DOHH2 (cell line): ENCODE results near the gene LSS.
"Not testable (repeated sequence)": the region's sequence is repeated elsewhere in the genome, so short reads cannot be mapped to it uniquely, and the experiment has no call there.

Experiments
- H3F3A ChIP-seq: fragments of 200-600 bp; sonication (generic), shearing (Covaris generic); 2 replicates; pipeline ENCODE4 v1.6.0; 2016; ENCODE audit warnings: antibody characterized with exemption, mild to moderate bottlenecking; ENCODE audit not compliant: control insufficient read depth, insufficient read depth
- H3K27ac ChIP-seq: fragments of 200-600 bp; sonication (generic); 2 replicates; pipeline ENCODE4 v1.5.1; 2014; ENCODE audit warnings: low read depth, mild to moderate bottlenecking, low read length, moderate library complexity
- H3K27me3 ChIP-seq: fragments of 200-600 bp; sonication (generic); 2 replicates; pipeline ENCODE4 v1.6.1; 2014; ENCODE audit warnings: mild to moderate bottlenecking, low read length, mixed read lengths; ENCODE audit not compliant: control insufficient read depth
- H3K36me3 ChIP-seq: fragments of 200-600 bp; sonication (generic); 2 replicates; pipeline ENCODE4 v1.6.1; 2014; ENCODE audit warnings: mild to moderate bottlenecking, low read length, moderate library complexity, mixed read lengths; ENCODE audit not compliant: control insufficient read depth
- H3K4me1 ChIP-seq: fragments of 200-600 bp; sonication (generic); 2 replicates; pipeline ENCODE4 v1.6.1; 2014; ENCODE audit warnings: mild to moderate bottlenecking, low read length, mixed read lengths; ENCODE audit not compliant: control insufficient read depth
- H3K4me2 ChIP-seq: fragments of 200-600 bp; sonication (generic); 2 replicates; pipeline ENCODE4 v1.6.0; 2014; ENCODE audit warnings: mild to moderate bottlenecking, low read length, moderate library complexity
- H3K4me3 ChIP-seq: fragments of 200-600 bp; sonication (generic); 2 replicates; pipeline ENCODE4 v1.5.1; 2014; ENCODE audit warnings: mild to moderate bottlenecking, low read length, mixed read lengths
- H3K79me2 ChIP-seq: fragments of 200-600 bp; sonication (generic); 2 replicates; pipeline ENCODE4 v1.6.1; 2014; ENCODE audit warnings: mild to moderate bottlenecking, low read length, mixed read lengths; ENCODE audit not compliant: control insufficient read depth
- H3K9me2 ChIP-seq: fragments of 200-600 bp; sonication (generic); replicated peaks from 2 replicates; pipeline ENCODE4 v1.6.1; 2014; ENCODE audit warnings: mild to moderate bottlenecking, low read length, mixed read lengths; ENCODE audit not compliant: control insufficient read depth
- H3K9me3 ChIP-seq: fragments of 200-600 bp; sonication (generic); 2 replicates; pipeline ENCODE4 v1.6.1; 2014; ENCODE audit warnings: antibody characterized with exemption, low read length, mixed read lengths; ENCODE audit not compliant: control insufficient read depth, insufficient read depth
- H4K20me1 ChIP-seq: fragments of 200-600 bp; sonication (generic); 2 replicates; pipeline ENCODE4 v1.6.0; 2014; ENCODE audit warnings: low read depth, mild to moderate bottlenecking, antibody characterized with exemption, low read length, moderate library complexity; ENCODE audit not compliant: control insufficient read depth, insufficient read depth
- EZH2phosphoT487 ChIP-seq: fragments of 200-600 bp; sonication (generic); IDR thresholded peaks from 2 replicates; pipeline ENCODE4 v1.6.1; 2017; ENCODE audit warnings: borderline replicate concordance, mild to moderate bottlenecking, antibody characterized with exemption, low read length, moderate library complexity, mixed read lengths
- TF ChIP-seq, protein P1 (sequence below): fragments of 200-600 bp; sonication (generic); IDR thresholded peaks from one replicate; pipeline ENCODE4 v1.5.1; 2014; ENCODE audit warnings: antibody characterized with exemption, mild to moderate bottlenecking, low read depth, low read length; ENCODE audit not compliant: poor library complexity, severe bottlenecking

The LSS gene

DNA sequence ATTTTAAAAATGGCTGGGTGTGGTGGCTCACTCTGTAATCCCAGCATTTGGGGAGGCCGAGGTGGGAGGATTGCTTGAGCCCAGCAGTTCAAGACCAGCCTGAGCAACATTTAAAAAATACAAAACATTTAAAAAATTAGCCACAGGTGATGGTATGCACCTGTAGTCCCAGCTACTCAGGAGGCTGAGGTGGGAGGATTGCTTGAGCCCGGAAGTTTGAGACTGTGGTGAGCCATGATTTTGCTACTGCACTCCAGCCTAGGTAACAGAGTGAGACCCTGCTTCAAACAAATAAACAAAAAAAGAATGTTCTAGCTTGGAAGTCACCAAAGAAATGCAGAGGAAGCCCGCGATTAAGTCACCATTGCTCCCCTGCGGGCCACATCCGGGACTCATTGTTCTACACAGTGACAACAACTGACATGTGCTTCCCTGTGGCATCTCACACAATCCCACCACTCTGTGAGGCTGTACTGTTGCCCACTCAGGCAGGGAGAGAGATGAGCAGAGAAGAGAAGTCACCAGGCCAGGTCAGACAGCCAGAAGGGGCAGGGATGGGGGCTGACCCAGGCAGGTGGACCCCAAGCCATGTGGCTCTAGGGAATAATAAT, 25.9 kb downstream of the LSS start:
- Histone ChIP-seq H3K9me2 (no peaks in the 10 kb centered on the region), H3K9me3 (no peaks in the 10 kb centered on the region), H3K27me3 (no peaks in the 10 kb centered on the region), H4K20me1 (no peaks in the 10 kb centered on the region), H3K4me1 (no peaks in the 10 kb centered on the region), H3K4me3 (no peak overlapping the region), H3K36me3 (peaks cover 80% of the 10 kb centered on the region), H3K4me2 (no peak overlapping the region), H3K27ac (no peak overlapping the region), H3K79me2 (no peaks in the 10 kb centered on the region), H3F3A (no peaks in the 10 kb centered on the region; the same call in 1 of the 2 replicates)
- TF ChIP-seq, protein P1, sequence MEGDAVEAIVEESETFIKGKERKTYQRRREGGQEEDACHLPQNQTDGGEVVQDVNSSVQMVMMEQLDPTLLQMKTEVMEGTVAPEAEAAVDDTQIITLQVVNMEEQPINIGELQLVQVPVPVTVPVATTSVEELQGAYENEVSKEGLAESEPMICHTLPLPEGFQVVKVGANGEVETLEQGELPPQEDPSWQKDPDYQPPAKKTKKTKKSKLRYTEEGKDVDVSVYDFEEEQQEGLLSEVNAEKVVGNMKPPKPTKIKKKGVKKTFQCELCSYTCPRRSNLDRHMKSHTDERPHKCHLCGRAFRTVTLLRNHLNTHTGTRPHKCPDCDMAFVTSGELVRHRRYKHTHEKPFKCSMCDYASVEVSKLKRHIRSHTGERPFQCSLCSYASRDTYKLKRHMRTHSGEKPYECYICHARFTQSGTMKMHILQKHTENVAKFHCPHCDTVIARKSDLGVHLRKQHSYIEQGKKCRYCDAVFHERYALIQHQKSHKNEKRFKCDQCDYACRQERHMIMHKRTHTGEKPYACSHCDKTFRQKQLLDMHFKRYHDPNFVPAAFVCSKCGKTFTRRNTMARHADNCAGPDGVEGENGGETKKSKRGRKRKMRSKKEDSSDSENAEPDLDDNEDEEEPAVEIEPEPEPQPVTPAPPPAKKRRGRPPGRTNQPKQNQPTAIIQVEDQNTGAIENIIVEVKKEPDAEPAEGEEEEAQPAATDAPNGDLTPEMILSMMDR = no peak
- TF ChIP-seq EZH2phosphoT487 = no peak

DNA sequence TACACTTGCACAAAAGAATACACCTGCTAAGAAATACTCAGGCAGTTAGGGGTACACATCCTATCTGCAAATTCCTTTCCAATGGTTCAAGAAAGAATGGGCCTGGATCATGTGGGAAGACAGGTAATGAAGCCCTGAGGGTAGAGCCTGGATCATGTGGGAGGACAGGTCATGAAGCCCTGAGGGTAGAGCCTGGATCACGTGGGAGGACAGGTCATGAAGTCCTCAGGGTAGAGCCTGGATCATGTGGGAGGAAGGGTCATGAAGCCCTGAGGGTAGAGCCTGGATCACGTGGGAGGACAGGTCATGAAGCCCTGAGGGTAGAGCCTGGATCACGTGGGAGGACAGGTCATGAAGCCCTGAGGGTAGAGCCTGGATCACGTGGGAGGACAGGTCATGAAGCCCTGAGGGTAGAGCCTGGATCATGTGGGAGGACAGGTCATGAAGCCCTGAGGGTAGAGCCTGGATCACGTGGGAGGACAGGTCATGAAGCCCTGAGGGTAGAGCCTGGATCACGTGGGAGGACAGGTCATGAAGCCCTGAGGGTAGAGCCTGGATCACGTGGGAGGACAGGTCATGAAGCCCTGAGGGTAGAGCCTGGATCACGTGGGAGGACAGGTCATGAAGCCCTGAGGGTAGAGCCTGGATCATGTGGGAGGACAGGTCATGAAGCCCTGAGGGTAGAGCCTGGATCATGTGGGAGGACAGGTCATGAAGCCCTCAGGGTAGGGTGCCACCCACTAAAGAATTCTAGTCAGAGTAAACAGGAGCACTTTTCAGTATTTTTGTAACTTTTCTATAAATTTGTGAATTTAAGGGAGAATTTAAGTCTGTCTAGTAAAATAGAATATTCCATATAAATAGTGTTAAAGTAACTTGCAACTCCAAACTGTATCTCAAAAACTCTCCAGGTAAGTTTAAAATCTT, 27.4 kb downstream of the LSS start:
- H3K9me3 ChIP-seq, H3K27me3 ChIP-seq, H3K4me1 ChIP-seq, H3K27ac ChIP-seq, H3F3A ChIP-seq, H3K9me2 ChIP-seq, H3K4me2 ChIP-seq, H3K79me2 ChIP-seq, H3K4me3 ChIP-seq, H4K20me1 ChIP-seq: not testable (repeated sequence)
- H3K36me3 ChIP-seq = peaks cover 80% of the 10 kb centered on the region

DNA sequence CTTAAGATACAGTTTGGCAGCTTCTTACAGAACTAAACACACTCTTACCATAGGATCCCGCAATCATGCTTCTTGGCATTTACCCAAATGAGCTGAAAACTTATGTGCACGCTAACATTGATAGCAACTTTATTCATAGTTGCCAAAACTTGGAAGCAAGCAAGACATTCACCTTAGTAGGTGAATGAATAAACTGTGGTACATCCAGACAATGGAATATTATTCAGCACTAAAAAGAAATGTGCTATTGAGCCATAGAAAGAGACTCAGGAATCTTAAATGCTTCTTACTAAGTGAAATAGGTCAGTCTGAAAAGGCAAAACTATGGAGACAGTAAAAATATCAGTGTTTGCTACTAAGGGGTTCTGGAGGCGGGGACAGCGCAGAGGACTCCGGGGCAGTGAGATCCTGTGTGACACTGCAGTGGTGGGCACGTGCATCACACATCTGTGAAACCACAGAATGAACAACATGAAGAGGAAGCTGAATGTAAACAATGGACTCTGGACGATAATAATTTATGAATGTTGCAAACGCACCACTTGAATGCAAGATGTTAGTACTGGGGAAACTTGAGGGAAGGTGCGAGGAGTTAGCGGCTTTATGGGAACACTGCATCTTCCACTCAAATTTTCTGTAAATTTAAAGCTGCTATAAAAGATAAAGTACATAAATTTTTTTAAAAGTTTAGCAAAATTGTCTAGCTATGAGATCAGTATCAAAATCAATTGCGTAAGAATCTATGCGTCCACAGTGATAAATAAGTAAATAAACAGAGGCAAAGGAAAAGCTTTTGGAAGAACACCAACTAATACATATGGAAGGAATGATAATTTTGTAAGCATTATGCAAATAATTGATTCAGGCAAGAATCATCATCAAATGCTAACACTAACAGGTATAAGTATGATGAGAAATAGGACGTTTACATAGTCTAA, 28.9 kb downstream of the LSS start:
- Histone ChIP-seq H3K79me2 (no peaks in the 10 kb centered on the region), H3K9me2 (no peaks in the 10 kb centered on the region), H3K4me1 (no peaks in the 10 kb centered on the region), H4K20me1 (no peaks in the 10 kb centered on the region), H3F3A (no peaks in the 10 kb centered on the region; the same call in 1 of the 2 replicates), H3K4me2 (no peak overlapping the region), H3K9me3 (no peaks in the 10 kb centered on the region), H3K27ac (no peak overlapping the region), H3K27me3 (no peaks in the 10 kb centered on the region), H3K36me3 (peaks cover 80% of the 10 kb centered on the region), H3K4me3 (no peak overlapping the region)
- TF ChIP-seq, protein P1 = no peak
- TF ChIP-seq EZH2phosphoT487 = no peak
